GM21528 (cell line): ENCODE measurements around the gene ZNF780B.

Experiments
- ATAC-seq: cut with Tn5 transposase; IDR thresholded peaks from one replicate; pipeline ENCODE4 v1.9.1; 2021; ENCODE audit warnings: mild to moderate bottlenecking, moderate library complexity; ENCODE audit not compliant: unreplicated experiment, low FRiP score

ZNF780B gene

GRCh38 chr19:40055832-40056504, at the start of gene ZNF780B:
Gene ZNF780B (minus strand): TSS chr19:40056231. CDS start chr19:40050332, 5,899 bp downstream.
- peak; percentile 88 for ATAC-seq

GRCh38 chr19:40104754-40105153, 48.7 kb upstream of the ZNF780B start:
- ATAC-seq = no peak

GRCh38 chr19:40103600-40103999, 47.6 kb upstream of the ZNF780B start:
- no peak for ATAC-seq

DNA sequence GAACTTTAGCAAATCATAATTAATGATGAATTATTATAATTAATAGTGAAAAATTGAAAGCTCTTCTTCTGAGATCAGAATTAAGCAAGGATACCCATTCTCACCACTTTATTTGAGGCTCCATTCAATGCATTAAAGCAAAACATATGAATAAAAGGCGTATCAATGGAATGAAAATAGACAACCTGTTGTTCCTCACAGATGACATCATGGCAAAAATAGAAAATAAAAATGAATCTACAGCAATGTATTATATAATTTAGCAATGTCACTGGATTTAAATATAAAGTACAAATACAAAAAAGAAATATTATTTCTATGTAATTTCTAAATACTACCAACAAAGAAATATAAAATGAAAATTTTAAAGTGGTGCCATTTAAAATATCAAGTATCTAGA, 45.8 kb upstream of the ZNF780B start:
- no peak for ATAC-seq

- no peak for ATAC-seq
Measured at GRCh38 chr19:40093416-40093815, 37.4 kb upstream of the ZNF780B start.

- ATAC-seq = no peak
Measured at GRCh38 chr19:40091205-40092129, 35.4 kb upstream of the ZNF780B start.

DNA sequence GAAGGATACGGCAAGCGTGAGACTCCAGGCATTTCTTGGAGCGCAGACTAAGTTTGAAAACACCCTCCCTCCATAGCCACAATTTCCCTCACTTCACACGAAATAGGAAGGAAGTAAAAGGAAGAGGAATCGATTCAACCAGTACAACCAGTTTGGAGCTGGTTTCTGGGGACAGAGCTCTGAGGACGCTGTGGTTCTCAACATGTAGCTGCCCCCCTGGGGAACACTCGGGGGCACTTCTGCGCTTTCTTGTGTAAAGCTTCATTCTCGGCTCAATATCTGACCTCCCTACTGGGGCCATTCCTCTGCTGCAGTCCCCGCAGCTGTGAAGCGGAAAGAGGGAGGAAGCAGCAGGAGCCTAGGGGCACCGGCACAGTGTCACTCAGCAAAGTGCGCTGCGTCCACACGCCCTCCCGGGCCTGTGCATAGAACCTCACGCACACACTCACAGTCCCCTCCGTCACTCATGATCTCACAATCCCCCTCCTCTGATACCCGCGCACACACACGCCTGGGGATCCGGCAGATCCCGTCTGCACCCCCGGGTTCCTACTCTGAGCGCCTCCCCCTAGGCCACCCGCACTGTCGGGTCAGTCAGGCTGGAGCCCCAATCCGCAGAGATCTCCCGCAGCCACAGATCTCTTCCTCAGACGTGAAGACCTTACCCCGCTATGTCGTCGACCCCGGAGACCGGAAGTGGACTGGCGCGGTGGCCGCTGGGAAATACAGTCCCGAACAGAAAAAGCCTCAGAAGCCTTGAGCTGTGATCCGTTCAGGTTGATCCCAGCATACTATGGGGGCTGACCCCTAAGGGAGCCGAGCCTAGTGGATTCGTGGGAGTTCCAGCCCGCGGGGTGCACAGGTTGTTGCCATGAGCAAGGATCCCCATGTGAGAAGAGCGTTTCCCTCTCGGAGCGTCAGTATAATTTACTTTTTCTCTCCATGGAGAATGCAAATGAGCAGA, 34.5 kb upstream of the ZNF780B start, which contains the start of gene ZNF780A:
Gene ZNF780A, minus strand, starts transcription at position 703 of the 964 bp plus-strand sequence. CDS start 6,190 bp downstream, outside the sequence.
- ATAC-seq = peak; percentile 74

DNA sequence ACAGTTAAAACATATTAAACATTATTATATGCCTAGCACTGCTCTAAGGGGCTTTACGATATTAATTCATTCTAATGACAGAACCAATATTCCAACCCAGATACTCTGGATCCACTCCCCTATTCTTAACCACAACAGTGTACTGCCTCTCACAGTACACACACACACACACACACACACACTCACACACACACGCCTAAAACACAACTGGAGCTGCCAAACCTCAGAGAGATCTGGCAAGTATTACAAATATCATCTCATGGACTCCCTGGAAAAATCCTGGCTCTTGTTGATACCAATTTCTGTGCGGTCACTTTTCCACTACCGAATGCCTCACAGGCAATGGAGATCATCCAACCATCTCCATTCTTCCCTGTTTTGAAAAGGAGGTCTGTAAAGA, 33.4 kb upstream of the ZNF780B start:
- ATAC-seq = no peak

- no peak for ATAC-seq
Measured at GRCh38 chr19:40088299-40089047, 32.4 kb upstream of the ZNF780B start.

DNA sequence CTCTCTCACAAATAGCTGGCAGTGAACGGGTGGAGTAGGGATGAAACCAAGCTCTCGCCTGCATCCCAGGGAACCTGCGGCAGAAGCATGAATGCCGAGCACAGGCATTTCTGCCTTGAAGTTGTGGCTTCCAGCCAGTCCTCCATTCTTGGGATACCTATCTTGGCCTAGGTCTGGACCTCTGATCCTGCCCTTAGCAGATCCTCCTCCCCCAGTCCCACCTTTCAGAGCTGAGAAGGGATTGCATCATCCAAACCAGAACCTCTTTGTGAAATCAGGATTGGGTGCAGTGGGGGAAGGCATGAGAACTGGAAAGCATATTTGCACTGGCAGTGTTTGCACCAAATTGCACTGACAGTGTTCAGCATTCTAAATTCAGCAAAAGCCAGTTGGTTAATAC, 28.9 kb upstream of the ZNF780B start:
- ATAC-seq = no peak

GRCh38 chr19:40081411-40081810, 25.4 kb upstream of the ZNF780B start:
- ATAC-seq = no peak

GRCh38 chr19:40080289-40080688, 24.3 kb upstream of the ZNF780B start:
- ATAC-seq = no peak

GRCh38 chr19:40078377-40078776, 22.3 kb upstream of the ZNF780B start:
- no peak for ATAC-seq

GRCh38 chr19:40070058-40070457, 14.0 kb upstream of the ZNF780B start:
- ATAC-seq = no peak

DNA sequence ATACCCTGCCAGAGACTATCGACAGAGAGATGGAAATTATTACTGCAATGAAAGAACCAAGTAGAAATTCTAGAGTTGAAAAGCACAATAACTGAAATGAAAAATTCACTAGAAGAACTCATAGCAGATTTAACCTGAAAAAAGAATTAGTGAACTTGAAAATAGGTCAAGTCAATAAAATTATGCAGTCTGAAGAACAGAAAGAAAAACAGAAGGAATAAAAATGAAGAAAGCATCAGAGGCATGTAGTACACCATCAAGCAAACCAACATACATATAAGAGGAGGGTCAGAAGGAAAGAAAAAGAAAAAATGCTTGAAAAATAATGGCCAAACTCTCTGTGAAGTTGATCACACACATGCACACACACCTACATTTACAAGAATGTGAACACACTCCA, 3.6 kb upstream of the ZNF780B start:
- no peak for ATAC-seq

GRCh38 chr19:40057166-40057565, 1.1 kb upstream of the ZNF780B start:
- no peak for ATAC-seq

GRCh38 chr19:40056505-40056904, 474 bp upstream of the ZNF780B start:
- no peak for ATAC-seq

DNA sequence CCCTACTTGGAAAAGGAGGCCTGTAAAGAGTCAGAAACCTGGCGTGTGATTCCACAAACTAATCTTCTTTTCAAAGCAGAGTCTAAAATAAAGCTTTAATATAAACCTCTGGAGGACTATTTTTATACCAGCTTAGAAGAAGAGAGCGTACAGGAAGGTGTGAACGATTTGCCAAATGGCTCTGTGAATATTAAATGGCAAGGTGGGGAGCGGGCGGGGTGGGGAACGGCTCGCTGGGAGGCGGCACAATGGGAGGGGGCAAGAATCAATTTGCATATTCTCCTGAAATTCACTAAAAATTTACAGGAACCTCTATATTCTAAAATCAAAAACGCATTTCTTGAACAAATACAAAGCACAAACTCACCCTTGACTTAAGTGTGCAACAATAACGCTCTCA, 982 bp downstream of the ZNF780B start:
- no peak for ATAC-seq

GRCh38 chr19:40054632-40055031, 1.4 kb downstream of the ZNF780B start:
- no peak for ATAC-seq

DNA sequence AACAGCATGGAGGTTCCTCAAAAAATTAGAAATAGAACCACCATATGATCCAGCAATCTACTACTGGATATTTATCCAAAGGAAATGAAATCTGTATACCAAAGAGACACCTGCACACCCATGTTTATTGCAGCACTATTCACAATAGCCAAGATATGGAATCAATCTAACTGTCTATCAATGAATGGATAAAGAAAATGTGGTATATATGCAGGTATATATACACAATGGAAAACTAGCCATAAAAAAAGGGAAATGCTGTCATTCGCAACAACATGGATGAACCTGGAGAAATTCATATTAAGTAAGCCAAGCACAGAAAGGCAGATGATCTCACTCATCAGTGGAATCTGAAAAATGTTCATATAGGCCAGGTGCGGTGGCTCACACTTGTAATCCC, 2.5 kb downstream of the ZNF780B start:
- ATAC-seq = no peak
